Measurements from ENCODE around the gene DNER.
"Not testable (repeated sequence)": the region's sequence is repeated elsewhere in the genome, so short reads cannot be mapped to it uniquely, and the experiment has no call there.

The DNER gene

GRCh38 chr2:229622495-229623355, 91.6 kb downstream of the DNER start:
- DNase-seq (ENCODE audit: low read depth in 2 of 2): no peak

GRCh38 chr2:229620759-229621158, 93.6 kb downstream of the DNER start:
- no peak for DNase-seq (ENCODE audit: low read depth in 2 of 2)

GRCh38 chr2:229620289-229620688, 94.1 kb downstream of the DNER start:
- no peak for DNase-seq (ENCODE audit: low read depth in 2 of 2)

GRCh38 chr2:229616433-229616832, 97.9 kb downstream of the DNER start:
- DNase-seq (ENCODE audit: low read depth in 2 of 2): no peak

GRCh38 chr2:229614021-229614420, 100.3 kb downstream of the DNER start:
- not testable (repeated sequence) for DNase-seq (ENCODE audit: low read depth in 2 of 2)

- no peak for DNase-seq (ENCODE audit: low read depth in 2 of 2)
Measured at GRCh38 chr2:229612384-229612971, 101.9 kb downstream of the DNER start.

GRCh38 chr2:229611360-229611759, 103.0 kb downstream of the DNER start:
- DNase-seq (ENCODE audit: low read depth in 2 of 2): no peak

- no peak for DNase-seq (ENCODE audit: low read depth in 2 of 2)
Measured at GRCh38 chr2:229610872-229611271, 103.5 kb downstream of the DNER start.

GRCh38 chr2:229610333-229610732, 104.0 kb downstream of the DNER start:
- DNase-seq (ENCODE audit: low read depth in 2 of 2): no peak

GRCh38 chr2:229601936-229602335, 112.4 kb downstream of the DNER start:
- no peak for DNase-seq (ENCODE audit: low read depth in 2 of 2)

GRCh38 chr2:229601396-229601795, 113.0 kb downstream of the DNER start:
- no peak for DNase-seq (ENCODE audit: low read depth in 2 of 2)

- DNase-seq (ENCODE audit: low read depth in 2 of 2): no peak
Measured at GRCh38 chr2:229598227-229598626, 116.1 kb downstream of the DNER start.

- DNase-seq (ENCODE audit: low read depth in 2 of 2): no peak
Measured at GRCh38 chr2:229596796-229597195, 117.6 kb downstream of the DNER start.

- DNase-seq (ENCODE audit: low read depth in 2 of 2): no peak
Measured at GRCh38 chr2:229591611-229592010, 122.7 kb downstream of the DNER start.

GRCh38 chr2:229586746-229587705, 127.3 kb downstream of the DNER start:
- DNase-seq (ENCODE audit: low read depth in 2 of 2): no peak

GRCh38 chr2:229586012-229586411, 128.3 kb downstream of the DNER start:
- DNase-seq (ENCODE audit: low read depth in 2 of 2): no peak

- no peak for DNase-seq (ENCODE audit: low read depth in 2 of 2)
Measured at GRCh38 chr2:229582151-229582550, 132.2 kb downstream of the DNER start.

- no peak for DNase-seq (ENCODE audit: low read depth in 2 of 2)
Measured at GRCh38 chr2:229578052-229578846, 136.1 kb downstream of the DNER start.

- DNase-seq (ENCODE audit: low read depth in 2 of 2): no peak
Measured at GRCh38 chr2:229575569-229576315, 138.6 kb downstream of the DNER start.

- no peak for DNase-seq (ENCODE audit: low read depth in 2 of 2)
Measured at GRCh38 chr2:229572507-229573271, 141.7 kb downstream of the DNER start.
